CD4-positive, alpha-beta memory T cell (primary cell): ENCODE results near the gene CALML3. TPM values are rescaled to one million over a fixed set of nuclear protein-coding genes. Genes with fewer than 3 reads are reported as not detected.

Source experiments
- CTCF ChIA-PET: fragments of 350-600 bp; sonication (Branson Sonifier 250); formaldehyde crosslinking; loops from one replicate; lab custom pipeline; 2021; ENCODE audit warnings: inconsistent platforms; ENCODE audit not compliant: partially characterized antibody; lab: Charles Lee
- POLR2A ChIA-PET: fragments of 350-600 bp; sonication (Branson Sonifier 250); formaldehyde crosslinking; loops from one replicate; lab custom pipeline; 2021; ENCODE audit not compliant: partially characterized antibody; lab: Charles Lee
- DNase-seq, 5 donors: peaks; one replicate each; pipeline versions ENCODE4 v3.0.0 to v3.0.0-alpha.2; 2020 to 2022; ENCODE audit warnings: mixed read lengths in 1 of 5
- H3K27ac ChIP-seq: one replicate; pipeline ENCODE4 v1.7.0; 2013; ENCODE audit warnings: low read depth, low read length
- H3K27me3 ChIP-seq: 2 replicates; pipeline ENCODE4 v1.7.0; 2013; ENCODE audit warnings: mild to moderate bottlenecking, low read length, moderate library complexity; ENCODE audit not compliant: insufficient read depth
- H3K36me3 ChIP-seq: 2 replicates; pipeline ENCODE4 v1.7.0; 2013; ENCODE audit warnings: mild to moderate bottlenecking, low read length, moderate library complexity; ENCODE audit not compliant: insufficient read depth
- H3K4me1 ChIP-seq: 2 replicates; pipeline ENCODE4 v1.7.0; 2013; ENCODE audit warnings: mild to moderate bottlenecking, low read length, moderate library complexity; ENCODE audit not compliant: insufficient read depth
- H3K4me3 ChIP-seq, 2 donors: one replicate each; pipeline ENCODE4 v1.7.0; 2013; ENCODE audit warnings: low read length in 2 of 2, mild to moderate bottlenecking in 1 of 2
- H3K9me3 ChIP-seq, 2 donors: one replicate each; pipeline ENCODE4 v1.7.0; 2013; ENCODE audit warnings: low read length in 2 of 2, control low read depth in 1 of 2; ENCODE audit not compliant: control insufficient read depth in 1 of 2
- H3K27ac Mint-ChIP-seq, 7 donors: one replicate each; pipeline ENCODE4 v1.8.0; 2020 to 2021; ENCODE audit warnings: mixed read lengths in 7 of 7, mild to moderate bottlenecking in 6 of 7, inconsistent platforms in 3 of 7, moderate library complexity in 3 of 7
- H3K27me3 Mint-ChIP-seq, 2 donors: one replicate each; pipeline ENCODE4 v1.8.0; 2020 to 2021; ENCODE audit warnings: mixed read lengths in 2 of 2
- H3K36me3 Mint-ChIP-seq, 2 donors: one replicate each; pipeline ENCODE4 v1.8.0; 2020 to 2021; ENCODE audit warnings: mixed read lengths in 2 of 2, inconsistent platforms in 1 of 2, mild to moderate bottlenecking in 1 of 2
- H3K4me1 Mint-ChIP-seq, 4 donors: one replicate each; pipeline ENCODE4 v1.8.0; 2020 to 2021; ENCODE audit warnings: mixed read lengths in 4 of 4, mild to moderate bottlenecking in 1 of 4
- H3K4me3 Mint-ChIP-seq, 8 donors: one replicate each; pipeline ENCODE4 v1.8.0; 2020 to 2021; ENCODE audit warnings: mixed read lengths in 8 of 8, mild to moderate bottlenecking in 7 of 8, moderate library complexity in 6 of 8, inconsistent platforms in 3 of 8
- H3K9me3 Mint-ChIP-seq, 8 donors: one replicate each; pipeline ENCODE4 v1.8.0; 2020 to 2021; ENCODE audit warnings: mixed read lengths in 8 of 8, mild to moderate bottlenecking in 5 of 8, inconsistent platforms in 3 of 8, moderate library complexity in 1 of 8
- intact Hi-C: fragments of 100-400 bp; cut with micrococcal nuclease; formaldehyde crosslinking; loops from one replicate; pipeline ENCODE4 v1.15.1; 2023
- polyA plus RNA-seq, 2 donors: library from polyadenylated mRNA; unstranded; fragments of 300-500 nt; fragmentation: Illumina TruSeq; gene quantifications; one replicate each; pipeline ENCODE4 v1.2.3, GENCODE V29; 2021
- total RNA-seq, 2 experiments: library from RNA; stranded (reverse); gene quantifications; one replicate each; pipeline ENCODE4 v1.2.3, GENCODE V29; 2021

The CALML3 gene
- total and polyA plus RNA-seq, 4 experiments from 2014 or later: not detected

- no peak for DNase-seq
- H3K27ac ChIP-seq: no peak overlapping the region
- Mint-ChIP-seq H3K27me3 (peaks cover 0 to 5% of the 10 kb centered on the region in 2 donors), H3K4me3 (no peak overlapping the region), H3K36me3 (no peaks in the 10 kb centered on the region), H3K9me3 (no peaks in the 10 kb centered on the region), H3K27ac (no peak overlapping the region), H3K4me1 (no peaks in the 10 kb centered on the region)
- no peaks in the 10 kb centered on the region for H3K4me1 ChIP-seq
- no peaks in the 10 kb centered on the region for H3K36me3 ChIP-seq
- no peak overlapping the region for H3K4me3 ChIP-seq
- H3K27me3 ChIP-seq: no peaks in the 10 kb centered on the region
- no peaks in the 10 kb centered on the region for H3K9me3 ChIP-seq
- ChIA-PET POLR2A (no interaction called here), CTCF (no interaction called here)
- intact Hi-C loops: no loop called here
These were observed 45.1 kb upstream of the CALML3 start for GRCh38 chr10:5479481-5480161.

- POLR2A ChIA-PET: no interaction called here
- H3K27ac ChIP-seq: no peak overlapping the region
- H3K27me3 Mint-ChIP-seq: peaks cover 0 to 5% of the 10 kb centered on the region in 2 donors
- no peak overlapping the region for H3K27ac Mint-ChIP-seq
- CTCF ChIA-PET: no interaction called here
- H3K9me3 ChIP-seq: no peaks in the 10 kb centered on the region
- H3K36me3 ChIP-seq: no peaks in the 10 kb centered on the region
- no peaks in the 10 kb centered on the region for H3K27me3 ChIP-seq
- no peaks in the 10 kb centered on the region for H3K4me1 Mint-ChIP-seq
- intact Hi-C loops: no loop called here
- no peaks in the 10 kb centered on the region for H3K36me3 Mint-ChIP-seq
- no peaks in the 10 kb centered on the region for H3K4me1 ChIP-seq
- no peak for DNase-seq
- H3K9me3 Mint-ChIP-seq: no peaks in the 10 kb centered on the region
- no peak overlapping the region for H3K4me3 Mint-ChIP-seq
- H3K4me3 ChIP-seq: no peak overlapping the region
These were observed 44.4 kb upstream of the CALML3 start for GRCh38 chr10:5480162-5480941.

- DNase-seq: no peak
- no peaks in the 10 kb centered on the region for H3K9me3 Mint-ChIP-seq
- no peaks in the 10 kb centered on the region for H3K36me3 Mint-ChIP-seq
- H3K27me3 Mint-ChIP-seq: peaks cover 0 to 5% of the 10 kb centered on the region in 2 donors
- intact Hi-C loops: no loop called here
- Histone ChIP-seq H3K27ac (no peak overlapping the region), H3K36me3 (no peaks in the 10 kb centered on the region), H3K4me1 (no peaks in the 10 kb centered on the region), H3K9me3 (no peaks in the 10 kb centered on the region), H3K4me3 (no peak overlapping the region), H3K27me3 (no peaks in the 10 kb centered on the region)
- peak overlapping the region in 2 of 7 donors; percentile 12 to 68 for H3K27ac Mint-ChIP-seq
- no peak overlapping the region for H3K4me3 Mint-ChIP-seq
- POLR2A ChIA-PET: no interaction called here
- CTCF ChIA-PET: no interaction called here
- no peaks in the 10 kb centered on the region for H3K4me1 Mint-ChIP-seq
These were observed 43.6 kb upstream of the CALML3 start for GRCh38 chr10:5481121-5481520.

- no peak for DNase-seq
- H3K4me1 Mint-ChIP-seq: no peaks in the 10 kb centered on the region
- Histone ChIP-seq H3K4me3 (no peak overlapping the region), H3K4me1 (no peaks in the 10 kb centered on the region), H3K27ac (no peak overlapping the region), H3K9me3 (no peaks in the 10 kb centered on the region), H3K27me3 (no peaks in the 10 kb centered on the region), H3K36me3 (no peaks in the 10 kb centered on the region)
- no peaks in the 10 kb centered on the region for H3K36me3 Mint-ChIP-seq
- intact Hi-C loops: no loop called here
- POLR2A ChIA-PET: no interaction called here
- H3K9me3 Mint-ChIP-seq: no peaks in the 10 kb centered on the region
- no peak overlapping the region for H3K4me3 Mint-ChIP-seq
- H3K27me3 Mint-ChIP-seq: peaks cover 2 to 5% of the 10 kb centered on the region in 2 donors
- no peak overlapping the region for H3K27ac Mint-ChIP-seq
- CTCF ChIA-PET: no interaction called here
These were observed 42.7 kb upstream of the CALML3 start for GRCh38 chr10:5482016-5482415.

- H3K27ac Mint-ChIP-seq: no peak overlapping the region
- Histone ChIP-seq H3K4me3 (no peak overlapping the region), H3K4me1 (no peaks in the 10 kb centered on the region), H3K36me3 (no peaks in the 10 kb centered on the region), H3K27me3 (no peaks in the 10 kb centered on the region), H3K9me3 (no peaks in the 10 kb centered on the region), H3K27ac (no peak overlapping the region)
- H3K27me3 Mint-ChIP-seq: peaks cover 5 to 7% of the 10 kb centered on the region in 2 donors
- intact Hi-C loops: no loop called here
- CTCF ChIA-PET: no interaction called here
- no peak overlapping the region for H3K4me3 Mint-ChIP-seq
- POLR2A ChIA-PET: interaction anchor here (0.6 kb wide), 1 partner anchor 12 kb away, joined by 3 read pairs; no protein-coding TSS in a partner anchor
- peaks cover 0 to 2% (median 0%) of the 10 kb centered on the region in 8 donors for H3K9me3 Mint-ChIP-seq
- peaks cover 0 to 4% (median 0%) of the 10 kb centered on the region in 4 donors for H3K4me1 Mint-ChIP-seq
- no peaks in the 10 kb centered on the region for H3K36me3 Mint-ChIP-seq
- DNase-seq: no peak
These were observed 40.6 kb upstream of the CALML3 start for GRCh38 chr10:5484205-5484604.

- H3K4me1 ChIP-seq: no peaks in the 10 kb centered on the region
- no peak for DNase-seq
- CTCF ChIA-PET: interaction anchor here (1.1 kb wide), 1 partner anchor 139 kb away, joined by 4 read pairs; no protein-coding TSS in a partner anchor
- Mint-ChIP-seq H3K36me3 (no peaks in the 10 kb centered on the region), H3K27ac (no peak overlapping the region), H3K4me1 (peaks cover 0 to 4% (median 0%) of the 10 kb centered on the region in 4 donors), H3K9me3 (peaks cover 0 to 2% (median 0%) of the 10 kb centered on the region in 8 donors), H3K27me3 (peaks cover 5 to 7% of the 10 kb centered on the region in 2 donors), H3K4me3 (no peak overlapping the region)
- no peak overlapping the region for H3K4me3 ChIP-seq
- no peaks in the 10 kb centered on the region for H3K27me3 ChIP-seq
- no peaks in the 10 kb centered on the region for H3K9me3 ChIP-seq
- H3K36me3 ChIP-seq: no peaks in the 10 kb centered on the region
- POLR2A ChIA-PET: no interaction called here
- no peak overlapping the region for H3K27ac ChIP-seq
- intact Hi-C loops: no loop called here
These were observed 39.5 kb upstream of the CALML3 start for GRCh38 chr10:5485290-5485689.
